Panc1 (cell line): ENCODE measurements around the gene ISLR2.

Source experiments
- POLR2AphosphoS5 ChIP-seq: IDR thresholded peaks from 2 replicates; pipeline ENCODE4 v1.6.1; 2012; ENCODE audit warnings: mild to moderate bottlenecking, low read depth, low read length, moderate library complexity
- TCF7L2 ChIP-seq: IDR thresholded peaks from 2 replicates; pipeline ENCODE4 v1.6.1; 2011; ENCODE audit warnings: mild to moderate bottlenecking, low read depth, low read length, inconsistent platforms
- TF ChIP-seq, protein P1 (sequence below): fragments of 450-650 bp; IDR thresholded peaks from 2 replicates; pipeline ENCODE4 v1.5.1; 2017; ENCODE audit warnings: mild to moderate bottlenecking

GRCh38 chr15:74124759-74125158, 5.6 kb upstream of the ISLR2 start:
- TF ChIP-seq, protein P1, sequence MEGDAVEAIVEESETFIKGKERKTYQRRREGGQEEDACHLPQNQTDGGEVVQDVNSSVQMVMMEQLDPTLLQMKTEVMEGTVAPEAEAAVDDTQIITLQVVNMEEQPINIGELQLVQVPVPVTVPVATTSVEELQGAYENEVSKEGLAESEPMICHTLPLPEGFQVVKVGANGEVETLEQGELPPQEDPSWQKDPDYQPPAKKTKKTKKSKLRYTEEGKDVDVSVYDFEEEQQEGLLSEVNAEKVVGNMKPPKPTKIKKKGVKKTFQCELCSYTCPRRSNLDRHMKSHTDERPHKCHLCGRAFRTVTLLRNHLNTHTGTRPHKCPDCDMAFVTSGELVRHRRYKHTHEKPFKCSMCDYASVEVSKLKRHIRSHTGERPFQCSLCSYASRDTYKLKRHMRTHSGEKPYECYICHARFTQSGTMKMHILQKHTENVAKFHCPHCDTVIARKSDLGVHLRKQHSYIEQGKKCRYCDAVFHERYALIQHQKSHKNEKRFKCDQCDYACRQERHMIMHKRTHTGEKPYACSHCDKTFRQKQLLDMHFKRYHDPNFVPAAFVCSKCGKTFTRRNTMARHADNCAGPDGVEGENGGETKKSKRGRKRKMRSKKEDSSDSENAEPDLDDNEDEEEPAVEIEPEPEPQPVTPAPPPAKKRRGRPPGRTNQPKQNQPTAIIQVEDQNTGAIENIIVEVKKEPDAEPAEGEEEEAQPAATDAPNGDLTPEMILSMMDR: no peak
- TF ChIP-seq TCF7L2: no peak
- no peak for TF ChIP-seq POLR2AphosphoS5
